Measurements from ENCODE around the gene PDS5B.

GRCh38 chr13:32642316-32642715, 56.1 kb downstream of the PDS5B start:
- TF ChIP-seq CTCF (conservative IDR thresholded peaks at IDR 0.05) (no peak), ZFX (IDR thresholded peaks at IDR 0.05) (no peak)
